Activated CD4-positive, alpha-beta T cell treated with anti-CD3 and anti-CD28 coated beads, Interleukin-2, amount 10 ng/mL, durations not matched to agents 24 days and 14 days (primary cell): Measurements from ENCODE around the gene TRIM3. TPM values are rescaled to one million over a fixed set of nuclear protein-coding genes. Genes with fewer than 3 reads are reported as not detected.
A peak's percentile ranks its signal among the peaks of the same experiment; 100 is the strongest.

ENCODE experiments used
- DNase-seq: peaks from one replicate; pipeline ENCODE4 v3.0.0; 2022
- H3K27ac Mint-ChIP-seq: one replicate; pipeline ENCODE4 v1.8.0; 2022; ENCODE audit warnings: mild to moderate bottlenecking, mixed read lengths
- H3K27me3 Mint-ChIP-seq: one replicate; pipeline ENCODE4 v1.8.0; 2022; ENCODE audit warnings: mixed read lengths
- H3K36me3 Mint-ChIP-seq: one replicate; pipeline ENCODE4 v1.8.0; 2022; ENCODE audit warnings: low read depth, mild to moderate bottlenecking, mixed read lengths
- H3K4me1 Mint-ChIP-seq: one replicate; pipeline ENCODE4 v1.8.0; 2021; ENCODE audit warnings: mixed read lengths
- H3K4me3 Mint-ChIP-seq: one replicate; pipeline ENCODE4 v1.8.0; 2022; ENCODE audit warnings: mild to moderate bottlenecking, moderate library complexity, mixed read lengths
- H3K9me3 Mint-ChIP-seq: one replicate; pipeline ENCODE4 v1.8.0; 2021; ENCODE audit warnings: mixed read lengths
- intact Hi-C: fragments of 100-400 bp; cut with micrococcal nuclease; formaldehyde crosslinking; loops from one replicate; pipeline ENCODE4 v1.15.1; 2023
- total RNA-seq: library from RNA; stranded (reverse); gene quantifications from 2 replicates; pipeline ENCODE4 v1.2.3, GENCODE V29; 2022

Gene TRIM3
- total RNA-seq, 1 donor from 2014 or later, result 4.1 TPM

- intact Hi-C loops, result no loop called here
- Mint-ChIP-seq H3K27ac (peak overlapping the region; percentile 38), H3K36me3 (peaks cover 8% of the 10 kb centered on the region), H3K27me3 (peaks cover 6% of the 10 kb centered on the region), H3K4me3 (peak overlapping the region; percentile 67), H3K9me3 (no peaks in the 10 kb centered on the region), H3K4me1 (peaks cover 16% of the 10 kb centered on the region)
- DNase-seq, result no peak
Measured at GRCh38 chr11:6472934-6473333, 807 bp downstream of the TRIM3 start.

GRCh38 chr11:6469599-6469998, 4.1 kb downstream of the TRIM3 start:
- H3K27me3 Mint-ChIP-seq, result peaks cover 16% of the 10 kb centered on the region
- no peaks in the 10 kb centered on the region for H3K9me3 Mint-ChIP-seq
- no peaks in the 10 kb centered on the region for H3K36me3 Mint-ChIP-seq

GRCh38 chr11:6468712-6469495, 4.8 kb downstream of the TRIM3 start:
- no peak for DNase-seq
- Mint-ChIP-seq H3K36me3 (no peaks in the 10 kb centered on the region), H3K9me3 (no peaks in the 10 kb centered on the region), H3K27me3 (peaks cover 16% of the 10 kb centered on the region), H3K4me1 (peaks cover 13% of the 10 kb centered on the region), H3K27ac (no peak overlapping the region), H3K4me3 (no peak overlapping the region)
- intact Hi-C loops, result no loop called here

More at GRCh38 chr11:6469599-6469998, 4.1 kb downstream of the TRIM3 start:
- DNase-seq, result no peak
- no peak overlapping the region for H3K4me3 Mint-ChIP-seq
- H3K27ac Mint-ChIP-seq, result no peak overlapping the region
- intact Hi-C loops, result no loop called here
- H3K4me1 Mint-ChIP-seq, result peaks cover 16% of the 10 kb centered on the region

- Mint-ChIP-seq H3K9me3 (no peaks in the 10 kb centered on the region), H3K27ac (no peak overlapping the region), H3K36me3 (no peaks in the 10 kb centered on the region), H3K4me1 (no peaks in the 10 kb centered on the region), H3K27me3 (no peaks in the 10 kb centered on the region), H3K4me3 (no peak overlapping the region)
- no peak for DNase-seq
- intact Hi-C loops, result no loop called here
Measured at GRCh38 chr11:6459099-6459450, 14.7 kb downstream of the TRIM3 start.

GRCh38 chr11:6458352-6459098, 15.2 kb downstream of the TRIM3 start:
- H3K4me1 Mint-ChIP-seq, result no peaks in the 10 kb centered on the region
- H3K27me3 Mint-ChIP-seq, result no peaks in the 10 kb centered on the region
- H3K9me3 Mint-ChIP-seq, result no peaks in the 10 kb centered on the region
- no peak for DNase-seq
- intact Hi-C loops, result no loop called here
- H3K36me3 Mint-ChIP-seq, result no peaks in the 10 kb centered on the region
- H3K27ac Mint-ChIP-seq, result no peak overlapping the region
- no peak overlapping the region for H3K4me3 Mint-ChIP-seq

GRCh38 chr11:6457581-6458320, 16.0 kb downstream of the TRIM3 start:
- H3K4me1 Mint-ChIP-seq, result no peaks in the 10 kb centered on the region
- no peak overlapping the region for H3K4me3 Mint-ChIP-seq
- no peak for DNase-seq
- H3K9me3 Mint-ChIP-seq, result no peaks in the 10 kb centered on the region
- no peaks in the 10 kb centered on the region for H3K27me3 Mint-ChIP-seq
- intact Hi-C loops, result no loop called here
- H3K36me3 Mint-ChIP-seq, result no peaks in the 10 kb centered on the region
- H3K27ac Mint-ChIP-seq, result no peak overlapping the region

- no peak for DNase-seq
- H3K4me1 Mint-ChIP-seq, result no peaks in the 10 kb centered on the region
- H3K4me3 Mint-ChIP-seq, result no peak overlapping the region
- H3K27ac Mint-ChIP-seq, result no peak overlapping the region
- H3K36me3 Mint-ChIP-seq, result no peaks in the 10 kb centered on the region
- intact Hi-C loops, result no loop called here
- H3K27me3 Mint-ChIP-seq, result no peaks in the 10 kb centered on the region
- H3K9me3 Mint-ChIP-seq, result no peaks in the 10 kb centered on the region
Measured at GRCh38 chr11:6456361-6457073, 17.2 kb downstream of the TRIM3 start.

GRCh38 chr11:6455070-6455469, 18.7 kb downstream of the TRIM3 start:
- H3K36me3 Mint-ChIP-seq, result no peaks in the 10 kb centered on the region
- DNase-seq, result no peak
- no peak overlapping the region for H3K4me3 Mint-ChIP-seq
- no peaks in the 10 kb centered on the region for H3K9me3 Mint-ChIP-seq
- H3K27me3 Mint-ChIP-seq, result no peaks in the 10 kb centered on the region
- intact Hi-C loops, result no loop called here
- H3K27ac Mint-ChIP-seq, result no peak overlapping the region
- H3K4me1 Mint-ChIP-seq, result no peaks in the 10 kb centered on the region

GRCh38 chr11:6453152-6453551, 20.6 kb downstream of the TRIM3 start:
- H3K27me3 Mint-ChIP-seq, result no peaks in the 10 kb centered on the region
- H3K4me1 Mint-ChIP-seq, result no peaks in the 10 kb centered on the region
- intact Hi-C loops, result no loop called here
- H3K9me3 Mint-ChIP-seq, result no peaks in the 10 kb centered on the region
- no peak overlapping the region for H3K4me3 Mint-ChIP-seq
- no peaks in the 10 kb centered on the region for H3K36me3 Mint-ChIP-seq
- DNase-seq, result no peak
- no peak overlapping the region for H3K27ac Mint-ChIP-seq

- Mint-ChIP-seq H3K9me3 (no peaks in the 10 kb centered on the region), H3K36me3 (no peaks in the 10 kb centered on the region), H3K27me3 (no peaks in the 10 kb centered on the region), H3K4me3 (no peak overlapping the region), H3K4me1 (no peaks in the 10 kb centered on the region), H3K27ac (no peak overlapping the region)
- DNase-seq, result no peak
- intact Hi-C loops, result no loop called here
Measured at GRCh38 chr11:6452219-6452618, 21.5 kb downstream of the TRIM3 start.

- H3K9me3 Mint-ChIP-seq, result no peaks in the 10 kb centered on the region
- no peak for DNase-seq
- no peaks in the 10 kb centered on the region for H3K4me1 Mint-ChIP-seq
- intact Hi-C loops, result no loop called here
- H3K27ac Mint-ChIP-seq, result no peak overlapping the region
- H3K4me3 Mint-ChIP-seq, result no peak overlapping the region
- H3K36me3 Mint-ChIP-seq, result no peaks in the 10 kb centered on the region
- H3K27me3 Mint-ChIP-seq, result peaks cover 11% of the 10 kb centered on the region
Measured at GRCh38 chr11:6448574-6448973, 25.2 kb downstream of the TRIM3 start.

GRCh38 chr11:6443269-6444003, 30.3 kb downstream of the TRIM3 start:
- no peaks in the 10 kb centered on the region for H3K36me3 Mint-ChIP-seq
- peaks cover 11% of the 10 kb centered on the region for H3K27me3 Mint-ChIP-seq
- intact Hi-C loops, result loop anchor here (1.0 to 2.0 kb wide), 2 partner anchors 53 to 64 kb away; partner anchors contain the start of gene SMPD1
- H3K4me3 Mint-ChIP-seq, result no peak overlapping the region
- no peak overlapping the region for H3K27ac Mint-ChIP-seq
- H3K4me1 Mint-ChIP-seq, result no peaks in the 10 kb centered on the region
- no peaks in the 10 kb centered on the region for H3K9me3 Mint-ChIP-seq
- peak; percentile 87 for DNase-seq

GRCh38 chr11:6442441-6442840, 31.3 kb downstream of the TRIM3 start:
- DNase-seq, result no peak
- no peaks in the 10 kb centered on the region for H3K36me3 Mint-ChIP-seq

More at GRCh38 chr11:6442441-6442840, 31.3 kb downstream of the TRIM3 start:
- peaks cover 11% of the 10 kb centered on the region for H3K27me3 Mint-ChIP-seq
- no peaks in the 10 kb centered on the region for H3K4me1 Mint-ChIP-seq
- no peak overlapping the region for H3K27ac Mint-ChIP-seq
- intact Hi-C loops, result loop anchor here (2.0 kb wide), 1 partner anchor 52 kb away; the partner anchor contains the start of gene SMPD1
- no peak overlapping the region for H3K4me3 Mint-ChIP-seq
- no peaks in the 10 kb centered on the region for H3K9me3 Mint-ChIP-seq
